NCI-H748 treated with DMSO at 0.1 percent for 48 hours (cell line): ENCODE data around the gene ENDOD1.
"Not testable (repeated sequence)": the region's sequence is repeated elsewhere in the genome, so short reads cannot be mapped to it uniquely, and the experiment has no call there.

Experiments used
- DNase-seq: peaks from one replicate; lab custom pipeline; 2025; lab: John Stamatoyannopoulos, UW

Gene ENDOD1

DNA sequence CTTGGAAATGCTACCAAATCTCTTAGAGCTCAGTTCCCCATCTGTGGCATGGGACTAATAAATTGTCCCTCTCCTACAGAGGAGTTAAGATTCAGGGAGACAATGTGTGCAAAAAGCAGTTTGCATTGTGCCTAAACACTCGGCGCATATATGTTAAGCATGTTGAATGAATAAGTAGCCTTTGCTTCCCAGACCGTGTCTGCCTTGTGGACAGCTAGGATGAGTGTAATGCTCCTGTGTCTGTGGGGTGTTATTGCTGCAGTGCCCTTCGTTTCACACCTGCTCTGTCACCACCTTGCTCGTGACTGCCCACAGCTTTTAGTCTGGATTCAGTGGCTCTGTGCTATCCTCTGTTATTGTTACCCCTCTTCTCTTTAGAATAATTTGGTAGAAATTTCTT lies 14.1 kb downstream of the ENDOD1 start:
- no peak for DNase-seq

DNA sequence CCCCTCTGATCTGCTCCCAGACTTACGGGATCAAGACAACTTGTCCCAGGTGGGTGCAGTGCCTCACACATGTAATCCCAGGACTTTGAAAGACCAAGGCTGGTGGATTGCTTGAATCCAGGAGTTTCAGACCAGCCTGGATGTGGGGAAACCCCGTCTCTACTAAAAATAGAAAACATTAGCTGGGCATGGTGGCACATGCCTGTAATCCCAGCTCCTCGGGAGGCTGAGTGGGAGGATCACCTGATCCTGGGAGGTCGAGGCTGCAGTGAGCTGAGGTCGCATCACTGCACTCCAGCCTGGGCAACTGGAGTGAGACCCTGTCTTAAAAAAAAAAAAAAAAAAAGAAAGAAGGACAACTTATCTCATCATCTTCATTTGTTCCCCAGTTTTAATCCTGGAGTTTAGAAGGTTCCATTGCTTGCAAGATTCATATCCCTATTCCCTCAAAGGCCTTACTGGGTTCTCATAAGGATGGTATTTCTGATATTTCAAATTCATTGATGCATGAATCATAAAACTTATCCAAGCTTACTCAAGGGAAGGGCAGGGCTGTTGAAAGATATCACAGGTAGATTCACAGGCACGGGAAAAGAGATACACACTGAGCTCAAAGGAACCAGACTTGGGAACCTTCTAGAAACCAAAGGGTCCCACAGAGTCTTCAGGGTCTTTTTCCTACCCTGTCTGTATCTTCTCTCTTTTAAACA lies 14.6 kb downstream of the ENDOD1 start:
- DNase-seq = no peak

DNA sequence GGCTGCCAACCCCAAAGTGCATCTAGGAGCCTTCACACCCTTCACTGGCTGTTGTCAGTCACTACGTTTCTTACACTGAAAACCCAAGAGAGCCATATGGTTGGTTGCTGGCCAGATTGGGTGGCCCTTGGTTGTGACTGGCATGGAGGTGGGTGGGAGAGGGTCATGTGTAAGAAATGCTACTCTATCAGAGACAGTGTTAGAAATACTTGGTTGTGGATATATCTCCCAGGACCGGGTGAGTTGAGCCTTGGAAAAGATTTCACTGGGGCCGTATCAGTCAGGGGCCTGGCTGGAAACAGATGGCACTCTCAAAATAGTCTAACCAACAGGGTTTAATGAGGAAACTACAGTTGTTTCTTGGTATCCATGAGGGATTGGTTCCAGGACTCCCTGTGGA lies 15.2 kb downstream of the ENDOD1 start:
- DNase-seq = no peak

DNA sequence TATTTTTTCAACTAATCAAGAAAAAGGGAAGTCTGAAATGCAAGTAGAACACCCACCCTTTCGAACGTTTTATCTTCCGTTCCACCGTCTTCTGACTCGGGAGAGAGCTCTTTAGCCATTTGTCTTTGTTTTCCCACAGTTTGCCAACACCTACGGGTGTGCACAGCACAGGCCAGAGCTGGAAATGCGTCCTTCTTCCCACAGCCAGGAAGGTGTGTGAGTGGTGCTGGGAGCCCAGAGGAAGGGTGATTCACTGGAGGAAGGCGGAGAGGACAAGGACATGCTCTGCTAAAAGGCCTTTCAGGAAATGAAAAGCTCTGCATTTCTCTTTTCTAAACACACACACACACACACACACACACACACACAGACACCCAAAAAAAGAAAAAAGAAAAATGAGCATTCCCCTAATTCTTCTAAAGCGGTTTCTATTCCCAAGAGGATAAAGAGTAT lies 18.5 kb downstream of the ENDOD1 start:
- DNase-seq = no peak

DNA sequence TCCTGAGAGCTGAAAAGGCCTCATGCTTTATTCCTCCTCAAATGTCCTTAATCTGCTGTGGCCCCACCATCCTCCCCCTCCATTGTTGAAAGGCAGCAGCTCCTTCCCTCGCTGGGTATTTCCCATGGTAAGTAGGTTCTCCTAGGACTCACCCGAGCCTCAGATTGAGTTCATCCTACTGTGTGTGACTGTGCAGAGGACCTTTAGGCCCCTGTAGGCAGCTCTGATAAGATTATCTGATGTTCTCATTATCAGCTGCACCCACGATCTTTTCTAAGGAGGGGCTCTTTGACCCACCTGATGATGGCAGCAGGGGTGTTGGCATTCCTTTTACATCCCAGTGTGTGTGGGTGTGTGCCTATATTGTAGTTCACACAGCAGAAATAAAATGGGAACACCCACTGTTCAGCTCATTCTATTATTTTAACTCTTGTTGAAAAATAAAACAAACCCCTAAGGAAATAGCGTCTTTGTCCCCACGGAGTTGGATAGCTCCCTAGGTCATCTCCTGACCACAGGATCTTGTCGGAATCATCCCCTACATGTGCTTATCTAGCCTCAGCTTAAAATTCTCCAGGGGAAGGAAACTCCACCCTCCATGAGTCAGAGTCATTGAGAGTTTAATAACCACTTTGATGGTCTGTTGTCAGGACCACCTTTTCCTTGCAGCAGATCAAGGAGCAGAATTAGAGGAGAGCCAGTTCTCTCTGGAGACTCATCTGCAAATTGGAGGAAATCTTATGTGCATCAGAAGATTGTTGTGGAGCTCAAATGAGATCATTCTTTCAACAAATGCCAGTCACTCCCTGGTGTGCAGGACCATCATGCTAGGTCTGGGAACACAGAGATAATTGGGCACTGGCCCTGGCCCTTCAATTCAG lies 19.3 kb downstream of the ENDOD1 start:
- no peak for DNase-seq

DNA sequence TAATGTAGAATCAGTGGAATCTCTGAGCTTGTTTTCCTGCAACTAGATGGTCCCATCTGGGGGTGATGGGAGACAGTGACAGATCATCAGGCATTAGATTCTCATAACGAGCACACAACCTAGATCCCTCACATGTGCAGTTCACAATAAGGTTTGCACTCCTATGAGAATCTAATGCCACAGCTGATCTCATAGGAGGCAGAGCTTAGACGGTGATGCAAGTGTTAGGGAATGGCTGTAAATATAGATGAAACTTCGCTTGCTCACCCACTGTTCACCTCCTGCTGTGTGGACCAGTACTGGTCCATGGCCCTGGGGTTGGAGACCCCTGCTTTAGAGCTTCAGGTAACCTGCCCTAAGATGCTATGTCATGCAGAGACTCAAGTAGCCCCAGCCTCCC lies 21.8 kb downstream of the ENDOD1 start:
- not testable (repeated sequence) for DNase-seq

DNA sequence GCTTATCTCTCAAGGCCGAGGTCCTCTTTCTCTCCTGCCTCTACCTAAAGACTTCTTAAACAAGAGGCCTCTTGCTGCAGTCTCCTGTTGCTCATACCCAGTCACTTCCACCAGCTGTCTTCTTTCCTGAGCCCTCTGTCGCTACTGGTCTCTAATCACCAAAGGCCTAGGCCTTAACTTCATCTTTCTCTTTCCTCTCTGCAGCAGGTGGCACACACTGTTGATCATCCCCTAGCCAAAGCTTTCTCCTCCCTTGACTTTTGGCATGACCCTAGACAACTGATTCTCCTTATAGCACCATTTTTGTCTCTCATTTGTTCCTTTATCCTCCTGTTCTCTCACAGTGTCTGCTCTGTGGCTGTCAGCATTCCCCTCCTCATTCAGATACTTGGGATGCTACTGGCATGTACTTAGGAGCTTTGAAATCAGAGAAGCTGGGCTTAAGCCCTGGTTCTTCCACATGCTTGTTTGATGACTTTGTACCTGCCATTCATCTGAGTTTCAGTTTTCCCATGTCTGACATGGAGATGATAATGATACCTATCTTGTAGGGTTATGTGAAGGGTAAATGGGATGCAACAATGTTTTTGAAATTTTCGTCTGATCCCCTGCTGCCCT lies 22.4 kb downstream of the ENDOD1 start:
- no peak for DNase-seq

DNA sequence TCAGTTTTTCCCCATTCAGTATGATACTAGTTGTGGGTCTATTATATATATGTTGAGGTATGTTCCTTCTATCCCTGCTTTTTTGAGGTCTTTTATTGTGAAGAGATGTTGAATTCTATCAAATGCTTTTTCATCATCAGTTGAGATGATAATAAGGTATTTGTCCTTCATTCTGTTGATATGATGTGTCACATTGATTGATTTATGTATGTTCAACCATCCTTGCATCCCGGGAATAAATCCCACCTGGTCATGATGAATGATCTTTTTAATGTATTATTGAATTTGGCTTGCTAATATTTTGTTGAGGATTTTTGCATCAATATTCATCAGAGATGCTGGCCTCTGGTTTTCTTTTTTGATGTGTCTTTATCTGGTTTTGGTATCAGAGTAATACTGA lies 26.0 kb downstream of the ENDOD1 start:
- no peak for DNase-seq

DNA sequence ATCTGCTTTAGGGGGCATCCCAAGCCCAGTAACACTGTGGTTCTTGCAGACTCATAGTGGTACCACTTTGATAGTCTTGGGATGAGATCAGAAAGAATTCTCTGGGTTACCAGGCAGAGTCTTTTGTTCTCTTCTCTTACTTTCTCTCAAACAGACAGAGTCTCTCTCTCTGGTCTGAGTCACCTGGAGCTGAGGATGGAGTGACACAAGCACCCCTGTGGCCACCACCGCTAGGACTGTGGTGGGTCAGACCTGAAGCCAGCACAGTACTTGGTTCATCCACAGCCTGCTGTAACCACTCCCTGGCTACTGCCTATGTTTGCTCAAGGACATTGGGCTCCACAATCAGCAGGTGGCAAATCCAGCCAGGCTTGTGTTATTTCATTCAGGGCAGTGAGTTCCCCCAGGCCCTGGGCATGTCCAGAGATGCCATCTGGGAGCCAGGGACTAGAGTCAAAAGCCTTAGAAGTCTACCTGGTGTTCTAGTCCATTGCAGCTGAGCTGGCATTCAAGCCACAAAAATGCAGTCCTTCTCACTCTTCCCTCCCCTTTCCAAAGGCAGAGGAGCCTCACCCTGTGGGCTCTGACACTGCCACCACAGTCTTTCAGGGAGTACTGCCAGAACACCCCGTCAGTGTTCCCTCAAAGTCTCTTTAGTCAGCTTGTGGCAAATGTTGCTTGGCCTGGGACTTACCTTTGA lies 29.9 kb downstream of the ENDOD1 start:
- DNase-seq = no peak

DNA sequence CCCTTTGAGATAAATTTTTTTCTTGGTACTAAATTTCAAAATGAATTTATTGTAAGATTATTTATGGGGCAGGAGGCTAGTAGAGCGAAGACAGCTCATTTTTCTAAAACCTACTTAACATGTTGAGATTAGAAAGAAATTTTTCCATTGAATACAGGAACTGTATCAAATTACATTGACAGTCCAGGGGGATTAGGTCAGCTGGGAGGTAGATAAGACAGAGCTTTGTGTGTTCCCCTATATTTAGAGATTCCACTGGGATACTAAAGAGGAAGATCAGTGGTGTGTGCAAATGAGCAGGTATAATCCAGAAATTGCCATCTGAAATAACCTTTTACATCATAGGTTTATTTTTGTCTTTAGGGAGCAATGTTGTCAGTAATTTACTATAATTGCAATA lies 32.1 kb downstream of the ENDOD1 start:
- no peak for DNase-seq

DNA sequence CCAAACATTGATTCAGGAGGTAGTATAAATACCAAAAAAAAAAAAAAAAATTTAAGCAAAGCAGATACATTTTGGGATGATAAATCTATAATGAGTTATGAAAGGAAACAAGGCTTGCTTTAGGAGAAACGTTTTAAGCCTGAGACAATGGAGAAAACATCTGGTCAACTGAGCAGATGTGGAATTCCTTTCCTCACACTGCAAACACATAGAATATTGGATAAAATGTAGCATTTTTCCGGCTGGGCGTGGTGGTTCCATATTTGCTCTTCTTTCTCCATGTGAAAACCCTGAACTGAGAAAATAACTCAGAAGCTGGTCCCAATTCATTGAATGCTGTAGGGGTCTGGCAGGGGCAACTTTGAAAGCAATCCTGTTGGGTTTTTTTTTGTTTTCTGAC lies 33.9 kb downstream of the ENDOD1 start:
- DNase-seq = no peak

DNA sequence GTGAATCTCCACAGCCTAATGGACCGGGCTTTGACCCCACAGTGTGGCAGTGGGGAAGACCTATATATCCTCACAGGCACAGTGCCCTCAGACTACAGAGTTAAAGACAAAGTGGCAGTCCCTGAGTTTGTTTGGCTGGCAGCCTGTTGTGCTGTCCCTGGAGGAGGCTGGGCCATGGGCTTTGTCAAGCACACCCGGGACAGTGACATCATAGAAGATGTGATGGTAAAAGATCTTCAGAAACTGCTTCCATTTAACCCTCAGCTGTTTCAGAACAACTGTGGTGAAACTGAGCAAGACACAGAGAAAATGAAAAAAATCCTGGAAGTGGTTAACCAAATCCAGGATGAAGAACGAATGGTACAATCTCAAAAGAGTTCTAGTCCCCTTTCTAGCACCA lies 39.0 kb downstream of the ENDOD1 start:
- no peak for DNase-seq

DNA sequence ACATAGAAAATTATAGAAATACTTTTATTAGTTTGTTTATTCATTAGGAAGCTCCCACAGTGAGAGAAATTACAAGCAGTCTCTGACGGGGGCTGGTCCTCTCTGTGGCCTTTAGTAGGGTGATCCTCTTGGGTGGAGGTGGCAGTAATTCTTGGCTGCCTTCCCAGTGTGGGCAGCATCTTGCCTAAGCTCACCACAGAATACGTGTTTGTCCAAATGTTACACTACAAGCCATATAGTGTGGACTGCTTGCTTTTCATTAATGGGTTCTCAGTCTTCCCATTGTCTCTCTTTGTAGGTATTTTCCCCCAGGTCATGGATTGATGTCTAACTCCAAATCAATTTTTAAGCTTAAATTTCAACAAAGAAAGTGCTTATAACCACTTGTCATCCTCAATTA lies 43.3 kb downstream of the ENDOD1 start:
- no peak for DNase-seq

DNA sequence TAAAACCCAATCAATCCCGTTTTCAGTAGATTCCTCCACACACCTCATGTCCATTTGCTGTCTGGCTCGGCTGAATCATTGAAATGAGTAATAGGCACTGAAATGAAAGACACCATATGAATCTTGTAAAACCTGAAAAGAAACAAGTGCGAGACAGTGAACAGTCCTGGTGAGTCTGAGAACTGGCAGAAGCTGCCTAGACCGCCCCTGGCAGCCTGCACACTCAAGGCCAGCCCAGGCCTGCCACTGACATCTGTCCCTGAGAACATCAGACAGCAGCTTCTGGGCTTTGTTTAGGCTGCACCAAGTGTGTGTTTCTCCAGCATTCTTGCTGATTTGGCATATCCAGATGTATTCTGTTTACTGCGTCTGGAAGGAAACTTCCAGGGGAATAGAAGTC lies 44.8 kb downstream of the ENDOD1 start:
- no peak for DNase-seq

DNA sequence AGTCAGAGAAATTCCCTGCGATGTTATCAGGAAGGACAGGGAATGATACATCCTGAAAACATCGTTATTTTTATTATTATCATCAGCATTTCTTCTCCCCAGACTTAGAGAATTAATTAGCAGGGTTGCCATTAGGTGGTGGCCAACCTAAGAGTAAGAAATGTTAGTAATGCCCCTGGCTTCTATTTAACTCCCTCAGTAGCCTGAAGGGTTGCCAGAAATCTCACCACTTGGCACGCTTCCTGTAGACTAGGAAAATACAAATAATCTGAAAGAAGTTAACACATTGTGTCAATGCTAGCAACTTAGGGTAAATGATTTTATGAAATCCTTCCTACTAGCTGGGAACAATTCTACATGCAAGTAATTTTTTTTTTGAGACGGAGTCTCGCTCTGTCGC lies 45.5 kb downstream of the ENDOD1 start:
- DNase-seq = no peak

DNA sequence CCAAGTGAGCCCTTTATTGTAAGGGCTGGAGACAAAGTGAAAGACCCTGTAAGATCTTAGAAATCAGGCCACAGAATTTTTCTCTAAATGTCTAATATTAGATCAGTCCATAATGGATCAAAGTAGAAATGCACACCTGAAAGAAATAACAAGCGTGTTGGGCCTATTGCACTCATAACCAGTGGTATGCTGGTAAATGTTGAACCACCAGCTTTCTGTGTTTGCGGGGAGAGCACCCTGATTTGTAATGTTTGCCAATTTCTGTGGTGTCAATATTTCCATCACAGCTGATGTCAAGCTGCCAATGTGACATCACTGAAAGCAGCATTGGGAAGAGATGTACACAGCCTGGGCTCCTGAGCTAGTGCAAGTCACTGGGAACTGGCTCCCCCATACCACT lies 46.2 kb downstream of the ENDOD1 start:
- DNase-seq = no peak

DNA sequence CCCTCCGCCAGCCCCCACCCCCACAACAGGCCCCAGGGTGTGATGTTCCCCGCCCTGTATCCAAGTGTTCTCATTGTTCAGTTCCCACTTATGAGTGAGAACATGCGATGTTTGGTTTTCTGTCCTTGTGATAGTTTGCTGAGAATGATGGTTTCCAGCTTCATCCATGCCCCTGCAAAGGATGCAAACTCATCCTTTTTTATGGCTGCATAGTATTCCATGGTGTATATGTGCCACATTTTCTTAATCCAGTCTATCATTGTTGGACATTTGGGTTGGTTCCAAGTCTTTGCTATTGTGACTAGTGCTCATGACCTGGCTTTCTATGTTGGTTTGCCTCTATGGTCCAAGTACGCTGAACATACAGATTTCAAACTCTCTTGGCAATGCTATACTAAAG lies 47.1 kb downstream of the ENDOD1 start:
- not testable (repeated sequence) for DNase-seq

DNA sequence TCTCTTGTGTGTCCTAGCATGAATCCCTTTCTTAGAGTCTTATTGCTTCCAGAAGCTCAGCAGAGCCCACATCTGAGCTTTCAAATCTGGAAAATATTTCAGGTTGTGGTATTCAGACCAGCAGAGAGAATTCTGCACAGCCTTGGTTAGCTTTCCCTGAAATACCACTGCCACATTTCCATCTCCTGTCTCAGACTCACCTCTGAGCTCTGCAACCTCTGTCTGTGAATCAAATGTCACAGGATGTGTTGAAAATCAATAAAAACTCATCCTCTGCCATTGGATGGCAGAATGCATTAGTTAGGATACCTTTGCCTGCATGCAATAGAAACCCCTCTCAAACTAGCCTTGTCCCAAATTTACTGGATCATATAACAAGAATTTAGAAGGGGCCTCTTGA lies 47.7 kb downstream of the ENDOD1 start:
- DNase-seq = no peak

DNA sequence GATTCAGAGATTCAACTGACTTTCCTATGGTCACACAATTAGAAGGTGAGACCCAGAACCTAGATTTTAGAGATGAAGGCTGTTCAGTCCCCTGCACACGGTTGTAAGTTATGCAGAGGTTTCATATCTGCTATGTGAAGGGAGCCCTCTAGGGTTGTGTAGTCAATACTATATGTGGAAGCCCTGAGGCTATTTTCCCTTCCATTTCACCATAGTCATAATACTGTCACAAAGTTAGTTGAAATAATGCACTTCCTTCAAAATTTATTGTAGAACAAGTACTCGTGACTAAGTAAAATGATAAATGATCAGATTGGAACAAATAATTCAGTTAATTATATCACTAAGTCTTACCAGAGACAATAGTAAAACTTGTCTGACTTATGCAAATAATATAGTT lies 48.8 kb downstream of the ENDOD1 start:
- DNase-seq = no peak

DNA sequence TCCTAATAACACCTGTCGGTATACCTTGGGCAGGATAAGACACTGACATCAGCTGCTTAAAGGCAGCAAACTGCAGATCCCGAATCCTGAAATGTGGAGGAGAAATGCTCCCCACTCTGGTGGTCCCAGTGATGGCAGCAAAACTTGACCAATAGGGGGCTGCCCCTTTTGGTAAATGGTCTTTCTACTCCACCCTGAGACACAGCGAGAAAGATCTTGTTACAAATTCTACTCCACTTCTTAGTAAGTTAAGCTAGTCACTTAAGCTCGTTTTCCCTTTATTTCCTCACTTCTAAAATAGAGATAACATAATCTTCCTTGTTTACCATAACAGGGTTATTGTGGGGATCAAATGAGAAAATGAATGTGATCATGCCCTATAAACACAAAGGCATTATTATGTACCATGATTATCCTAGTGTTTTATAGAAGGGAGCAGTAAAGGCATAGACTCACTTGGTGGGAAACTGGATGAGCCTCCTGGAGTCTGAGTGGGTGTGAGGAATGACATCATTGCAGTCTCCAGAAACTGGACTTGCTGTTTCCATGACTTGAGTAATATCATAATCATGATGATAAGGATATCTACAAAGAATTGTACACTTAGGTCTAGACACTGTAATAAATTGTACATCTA lies 50.9 kb downstream of the ENDOD1 start:
- no peak for DNase-seq

DNA sequence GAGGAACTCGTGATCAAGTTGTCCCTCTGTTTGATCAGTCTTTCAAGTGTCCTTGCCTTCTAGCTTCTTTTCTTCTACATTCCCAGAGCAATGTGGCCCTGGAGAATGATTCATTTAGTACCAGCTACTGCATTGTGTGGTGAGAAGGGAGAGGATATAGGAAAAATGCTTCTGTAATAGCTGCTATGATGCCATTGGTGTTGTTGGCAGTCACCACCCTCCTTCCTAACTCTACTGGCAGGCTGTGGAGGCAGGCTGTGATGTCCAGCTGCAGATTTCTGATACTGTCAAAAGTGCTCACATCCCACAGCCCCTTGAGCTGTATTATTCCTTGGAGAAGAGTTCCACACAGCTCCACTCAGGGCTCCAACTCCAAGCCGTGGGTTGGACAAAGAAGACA lies 52.8 kb downstream of the ENDOD1 start:
- DNase-seq = no peak

DNA sequence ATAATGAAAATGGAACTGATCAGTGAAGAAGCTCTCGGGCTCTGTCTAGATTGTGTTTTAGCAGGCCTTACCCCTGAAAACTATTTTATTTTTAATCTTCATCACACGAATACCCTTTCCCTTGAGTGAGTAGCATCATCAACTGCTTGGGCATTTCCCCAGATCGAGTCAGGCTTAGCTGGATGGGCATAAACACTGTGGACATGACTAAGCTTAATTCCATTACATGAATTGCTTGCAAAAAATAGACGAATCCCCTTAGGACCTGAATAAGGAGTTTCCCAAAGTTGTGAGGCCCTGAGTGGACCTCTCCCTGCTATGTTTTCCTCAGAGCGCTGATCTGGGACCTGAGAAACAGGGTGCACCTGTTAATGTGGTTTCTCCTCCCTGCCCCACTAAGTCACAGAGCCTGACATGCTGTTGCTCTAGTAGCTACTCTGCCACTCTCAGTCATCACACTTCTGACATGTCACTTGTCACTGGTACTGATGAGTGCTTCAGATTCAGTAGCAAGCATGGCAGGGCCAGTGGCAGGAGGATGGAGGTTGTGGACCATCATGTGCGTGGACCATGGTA lies 53.5 kb downstream of the ENDOD1 start:
- DNase-seq = no peak
